ENCODE measurements around the gene EPS15. TPM values are rescaled to one million over a fixed set of nuclear protein-coding genes. Genes with fewer than 3 reads are reported as not detected.
"Not testable (repeated sequence)": the region's sequence is repeated elsewhere in the genome, so short reads cannot be mapped to it uniquely, and the experiment has no call there.

Gene EPS15
- total and polyA plus RNA-seq, 10 donors, result 24.2 to 142 (median 126) TPM

GRCh38 chr1:51326839-51327238 is 192.2 kb downstream of the EPS15 start:
- peaks cover 0 to 38% (median 16%) of the 10 kb centered on the region in 7 donors for H3K27me3 ChIP-seq (replicated peaks in 1 of 7)
- WGBS, 5 donors, result 79 to 87% (median 81%) methylated on average over 7 to 8 of the region's 8 CpGs
- no peaks in the 10 kb centered on the region for H3K36me3 ChIP-seq
- H3K4me1 ChIP-seq, result peaks cover 0 to 20% (median 8%) of the 10 kb centered on the region in 6 donors
- TF ChIP-seq POLR2AphosphoS5 (IDR thresholded peaks at IDR 0.05) (no peak), POLR2A (IDR thresholded peaks at IDR 0.05) (no peak), CTCF (IDR thresholded peaks at IDR 0.05 in 8 of 11, conservative IDR thresholded peaks at IDR 0.05 in 3 of 11) (no peak)
- DNase-seq, result no peak
- H3K27ac ChIP-seq, result no peak overlapping the region
- intact Hi-C loops (cut with DNase I; ENCODE audit: low total_unique reads), result no loop called here
- H3K9me3 ChIP-seq, result no peaks in the 10 kb centered on the region
- no peak overlapping the region for H3K4me3 ChIP-seq

GRCh38 chr1:51325878-51326755 is 192.9 kb downstream of the EPS15 start:
- no peak overlapping the region for H3K27ac ChIP-seq

GRCh38 chr1:51325391-51325790 is 193.7 kb downstream of the EPS15 start:
- 72 to 83% (median 75%) methylated on average over 1 of the region's 1 CpG for WGBS, 5 donors
- intact Hi-C loops (cut with DNase I; ENCODE audit: low total_unique reads), result no loop called here

More at GRCh38 chr1:51325878-51326755, 192.9 kb downstream of the EPS15 start:
- WGBS, 5 donors, result 74 to 88% (median 83%) methylated on average over 15 to 16 of the region's 16 CpGs
- Histone ChIP-seq H3K4me3 (no peak overlapping the region), H3K36me3 (no peaks in the 10 kb centered on the region), H3K9me3 (no peaks in the 10 kb centered on the region), H3K27me3 (replicated peaks in 1 of 7) (peaks cover 0 to 31% (median 15%) of the 10 kb centered on the region in 7 donors), H3K4me1 (peaks cover 0 to 14% (median 8%) of the 10 kb centered on the region in 6 donors)
- intact Hi-C loops (cut with DNase I; ENCODE audit: low total_unique reads), result no loop called here
- no peak for DNase-seq
- TF ChIP-seq POLR2AphosphoS5 (IDR thresholded peaks at IDR 0.05), result no peak
- TF ChIP-seq POLR2A (IDR thresholded peaks at IDR 0.05), result no peak
- no peak for TF ChIP-seq CTCF (IDR thresholded peaks at IDR 0.05 in 8 of 11, conservative IDR thresholded peaks at IDR 0.05 in 3 of 11)

GRCh38 chr1:51325011-51325385 is 194.1 kb downstream of the EPS15 start:
- DNase-seq; H3K36me3 ChIP-seq; intact Hi-C loops (cut with DNase I; ENCODE audit: low total_unique reads); H3K9me3 ChIP-seq; H3K4me3 ChIP-seq; H3K4me1 ChIP-seq; H3K27ac ChIP-seq: not testable (repeated sequence)
- 92 to 97% (median 95%) methylated on average over 8 of the region's 8 CpGs for WGBS, 5 donors
- H3K27me3 ChIP-seq (replicated peaks in 1 of 7), result peaks cover 0 to 22% (median 7%) of the 10 kb centered on the region in 7 donors

More at GRCh38 chr1:51325391-51325790, 193.7 kb downstream of the EPS15 start:
- Histone ChIP-seq H3K27me3 (replicated peaks in 1 of 7) (peaks cover 0 to 24% (median 8%) of the 10 kb centered on the region in 7 donors), H3K4me1 (peaks cover 0 to 7% (median 2%) of the 10 kb centered on the region in 6 donors), H3K36me3 (no peaks in the 10 kb centered on the region), H3K27ac (no peak overlapping the region), H3K4me3 (no peak overlapping the region), H3K9me3 (no peaks in the 10 kb centered on the region)
- no peak for DNase-seq
- TF ChIP-seq POLR2AphosphoS5 (IDR thresholded peaks at IDR 0.05), result no peak
- TF ChIP-seq POLR2A (IDR thresholded peaks at IDR 0.05), result no peak
- no peak for TF ChIP-seq CTCF (IDR thresholded peaks at IDR 0.05 in 8 of 11, conservative IDR thresholded peaks at IDR 0.05 in 3 of 11)

Measured in spleen (tissue), 11 donors.